ENCODE results near the gene SEC61B.
"Not testable (repeated sequence)": the region's sequence is repeated elsewhere in the genome, so short reads cannot be mapped to it uniquely, and the experiment has no call there.

Gene SEC61B

GRCh38 chr9:99192786-99193465 is 29.2 kb upstream of the SEC61B start:
- no peak for DNase-seq

GRCh38 chr9:99193466-99193821 is 28.6 kb upstream of the SEC61B start:
- DNase-seq = no peak

DNA sequence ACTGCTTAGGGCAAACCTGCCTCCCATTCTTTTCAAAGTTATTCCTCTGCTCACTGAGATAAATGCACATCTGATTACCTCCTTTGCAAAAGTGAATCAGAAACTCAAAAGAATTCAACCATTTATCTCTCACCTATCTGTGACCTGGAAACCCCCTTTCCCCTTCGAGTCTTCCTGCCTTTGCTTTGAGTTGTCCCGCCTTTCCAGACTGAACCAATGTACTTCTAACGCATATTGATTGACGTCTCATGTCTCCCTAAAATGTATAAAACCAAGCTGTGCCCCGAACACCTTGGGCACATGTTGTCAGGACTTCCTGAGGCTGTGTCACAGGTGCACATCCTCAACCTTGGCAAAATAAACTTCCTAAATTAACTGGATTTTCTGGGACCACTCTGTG is 25.6 kb upstream of the SEC61B start:
- not testable (repeated sequence) for DNase-seq

- no peak for DNase-seq
These were observed 24.9 kb upstream of the SEC61B start for GRCh38 chr9:99197124-99197630.

DNA sequence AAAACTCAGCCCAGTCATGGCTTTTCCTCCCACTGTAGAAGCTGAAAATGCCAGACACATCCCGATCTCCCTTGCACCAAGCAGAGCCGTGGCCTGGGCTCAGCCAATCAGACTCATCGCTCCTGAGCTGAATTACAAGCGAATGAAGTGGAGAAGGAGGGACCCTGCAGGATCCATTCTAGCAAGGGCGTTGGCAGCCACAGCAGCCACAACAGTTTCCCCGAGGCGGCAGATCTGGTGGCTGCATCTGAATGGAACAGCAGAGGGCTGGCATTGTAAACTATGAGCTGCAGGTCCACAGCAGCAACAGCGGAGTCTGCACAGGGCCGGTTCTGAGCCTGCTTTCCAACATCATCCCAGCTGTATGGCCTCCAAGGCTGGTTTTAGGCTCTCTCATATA is 24.1 kb upstream of the SEC61B start:
- no peak for DNase-seq

DNA sequence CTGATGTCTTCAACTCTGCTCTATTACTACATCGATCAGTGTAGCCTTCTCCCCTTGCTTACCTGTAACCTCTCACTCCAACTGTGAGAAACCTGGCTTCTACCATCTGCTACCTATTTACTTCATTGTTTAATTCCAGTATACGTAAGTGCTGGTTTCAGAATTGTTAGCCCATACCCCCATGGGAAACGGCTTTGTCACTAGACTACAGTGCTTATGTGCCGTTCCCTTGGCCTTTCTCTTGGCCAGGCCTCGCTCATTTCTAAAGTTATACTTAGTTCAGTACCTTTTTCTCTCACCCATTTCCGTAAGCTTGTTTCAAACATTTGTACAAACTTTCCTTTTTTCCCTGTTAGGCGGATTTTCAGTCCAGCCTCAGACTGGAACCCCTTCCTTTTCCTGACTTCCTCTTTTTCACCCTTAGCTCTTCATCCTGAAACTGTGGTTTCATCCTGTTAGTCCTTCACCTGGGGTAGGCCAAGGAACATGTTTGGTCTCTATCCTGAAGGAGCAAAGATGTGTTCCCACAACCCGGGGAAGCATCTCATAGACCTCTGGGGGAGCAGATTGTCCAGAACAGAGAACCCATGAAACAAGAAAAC is 22.0 kb upstream of the SEC61B start:
- DNase-seq = no peak

- no peak for DNase-seq
These were observed 20.5 kb upstream of the SEC61B start for GRCh38 chr9:99201603-99202002.

DNA sequence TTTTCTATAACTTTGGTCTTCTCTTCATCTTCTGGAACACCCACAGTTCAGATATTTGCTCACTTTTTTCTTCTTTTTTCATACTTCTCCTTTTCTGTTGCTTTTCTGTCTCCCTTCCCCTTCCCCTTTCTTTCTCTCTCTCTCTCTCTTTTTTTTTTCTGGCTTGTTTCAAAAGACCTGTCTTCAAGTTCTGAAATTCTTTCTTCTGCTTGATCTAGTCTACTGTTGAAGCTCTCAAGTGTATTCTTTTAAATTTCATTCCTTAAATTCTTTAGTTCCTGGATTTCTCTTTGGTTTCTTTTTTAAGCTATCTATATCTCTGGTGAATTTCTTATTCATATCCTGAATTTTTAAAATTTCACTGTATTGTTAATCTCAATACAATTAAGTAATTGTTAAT is 11.5 kb upstream of the SEC61B start:
- DNase-seq = no peak

GRCh38 chr9:99211746-99212145 is 10.3 kb upstream of the SEC61B start:
- no peak for DNase-seq

- no peak for DNase-seq
These were observed 8.9 kb upstream of the SEC61B start for GRCh38 chr9:99213197-99213596.

DNA sequence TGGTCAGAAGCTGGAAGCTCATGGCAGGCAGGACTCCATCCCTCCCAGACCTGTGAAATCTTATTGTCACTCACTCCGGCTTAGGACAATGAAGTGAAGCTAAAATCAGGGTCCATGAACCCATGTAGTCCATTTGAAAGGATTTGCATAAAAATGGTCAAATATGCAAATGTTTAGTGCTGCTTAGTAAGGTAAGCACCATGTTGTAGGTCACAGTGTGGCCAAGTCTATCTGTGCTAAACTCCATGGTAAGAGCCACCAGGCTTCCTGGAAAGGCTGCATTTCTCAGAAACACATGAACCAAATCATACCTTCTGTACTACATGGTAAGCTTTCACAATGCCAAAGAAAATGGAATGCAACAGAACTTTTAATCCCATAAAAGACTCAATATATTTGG is 6.0 kb upstream of the SEC61B start:
- DNase-seq = no peak

DNA sequence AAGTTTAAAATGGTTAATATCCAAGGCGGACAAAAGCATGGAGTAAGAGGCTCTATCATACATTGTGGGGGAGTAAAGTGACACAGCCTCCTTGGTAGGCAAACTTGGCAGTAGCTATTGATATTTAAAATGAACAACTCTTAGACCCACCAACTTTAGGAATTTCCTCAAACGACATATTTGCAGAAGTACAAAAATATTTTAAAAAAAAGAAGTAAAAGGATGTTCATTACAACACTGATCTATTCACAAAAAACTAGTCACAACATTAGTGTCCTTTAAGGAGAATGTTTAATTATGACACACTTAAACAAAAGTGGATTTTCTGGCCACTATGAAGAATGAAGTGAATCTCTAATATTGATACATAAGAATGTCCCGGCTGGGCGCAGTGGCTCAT is 2.1 kb upstream of the SEC61B start:
- DNase-seq = no peak

GRCh38 chr9:99221266-99221620 is 839 bp upstream of the SEC61B start:
- DNase-seq = no peak

DNA sequence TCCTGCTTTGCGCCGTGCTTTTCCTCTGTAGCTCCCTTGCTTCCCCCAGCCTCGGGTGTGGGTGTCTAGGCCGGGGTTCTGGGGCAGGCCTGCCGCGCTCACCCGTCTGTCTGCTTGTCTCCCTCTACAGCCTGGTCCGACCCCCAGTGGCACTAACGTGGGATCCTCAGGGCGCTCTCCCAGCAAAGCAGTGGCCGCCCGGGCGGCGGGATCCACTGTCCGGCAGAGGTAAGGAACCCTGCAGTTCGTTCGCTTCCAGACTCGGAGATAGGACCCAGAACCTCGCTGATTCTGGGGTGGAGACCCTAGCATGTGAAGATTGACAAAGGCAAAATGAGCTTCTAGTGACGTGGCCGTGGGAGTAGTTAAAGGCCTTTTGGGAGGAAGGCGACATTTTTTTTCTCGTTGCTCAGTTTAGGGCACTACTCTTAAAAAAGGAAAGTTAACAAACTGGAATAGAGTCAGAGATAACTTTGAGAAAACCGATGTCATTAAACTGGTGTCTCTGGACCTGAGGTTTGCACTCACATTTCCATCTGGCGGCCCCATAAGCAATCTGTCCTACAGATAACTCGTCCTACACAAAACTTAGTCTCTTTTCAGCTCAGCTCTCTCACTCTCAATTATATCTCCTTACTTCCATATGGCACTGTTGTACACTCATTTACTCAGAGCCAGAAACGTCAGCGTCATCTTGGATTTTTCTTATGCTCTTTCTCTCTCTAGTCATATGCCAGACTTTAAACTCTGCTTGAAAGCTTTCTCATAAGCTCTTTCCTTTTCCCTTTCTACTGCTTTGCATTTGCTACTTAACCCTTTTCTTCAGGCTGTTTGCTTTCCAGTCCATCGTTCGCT is 561 bp downstream of the SEC61B start:
- DNase-seq = no peak

GRCh38 chr9:99224445-99224844 is 2.4 kb downstream of the SEC61B start:
- DNase-seq = no peak

- DNase-seq = no peak
These were observed 4.0 kb downstream of the SEC61B start for GRCh38 chr9:99226054-99226453.

- no peak for DNase-seq
These were observed 8.1 kb downstream of the SEC61B start for GRCh38 chr9:99230206-99230605.

- DNase-seq = no peak
These were observed 9.6 kb downstream of the SEC61B start for GRCh38 chr9:99231711-99232110.

DNA sequence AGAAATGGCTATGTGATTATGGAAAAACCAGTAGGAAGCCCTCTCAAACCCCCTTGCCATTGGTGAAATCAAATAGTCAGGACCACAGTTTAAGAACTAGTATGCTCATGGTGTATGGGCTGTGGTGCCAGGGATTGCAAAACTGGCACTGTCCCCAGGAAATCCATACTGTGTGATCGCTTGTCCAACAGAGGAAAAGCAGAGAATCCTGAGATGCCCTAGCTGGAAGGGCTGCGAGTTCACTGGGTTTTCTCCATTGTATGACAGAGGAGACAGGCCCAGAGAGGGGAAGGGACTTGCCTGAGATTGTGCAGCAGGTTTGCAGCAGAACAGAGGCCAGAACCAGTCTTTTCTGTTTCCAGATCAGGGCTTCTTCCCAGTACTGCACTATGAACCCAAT is 12.5 kb downstream of the SEC61B start:
- DNase-seq = no peak

DNA sequence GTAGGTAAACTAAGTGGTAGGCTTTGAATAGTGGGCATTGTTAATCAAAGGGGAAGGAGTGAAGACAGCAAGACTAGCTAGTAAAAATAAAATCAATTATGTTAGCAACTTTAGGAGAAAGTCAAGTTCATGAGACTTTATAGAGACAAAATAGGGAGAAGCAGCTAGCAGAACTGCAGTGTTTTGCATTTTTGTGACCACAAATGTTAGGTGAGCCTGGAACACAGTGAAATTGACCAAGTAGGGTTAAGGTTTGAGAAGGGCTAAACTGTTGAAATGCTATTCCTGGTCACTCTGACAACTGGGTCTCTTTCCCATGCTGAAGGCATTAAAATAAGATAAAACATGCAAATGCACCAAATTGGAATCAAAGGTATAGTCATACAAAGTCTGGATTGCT is 13.0 kb downstream of the SEC61B start:
- DNase-seq = no peak

DNA sequence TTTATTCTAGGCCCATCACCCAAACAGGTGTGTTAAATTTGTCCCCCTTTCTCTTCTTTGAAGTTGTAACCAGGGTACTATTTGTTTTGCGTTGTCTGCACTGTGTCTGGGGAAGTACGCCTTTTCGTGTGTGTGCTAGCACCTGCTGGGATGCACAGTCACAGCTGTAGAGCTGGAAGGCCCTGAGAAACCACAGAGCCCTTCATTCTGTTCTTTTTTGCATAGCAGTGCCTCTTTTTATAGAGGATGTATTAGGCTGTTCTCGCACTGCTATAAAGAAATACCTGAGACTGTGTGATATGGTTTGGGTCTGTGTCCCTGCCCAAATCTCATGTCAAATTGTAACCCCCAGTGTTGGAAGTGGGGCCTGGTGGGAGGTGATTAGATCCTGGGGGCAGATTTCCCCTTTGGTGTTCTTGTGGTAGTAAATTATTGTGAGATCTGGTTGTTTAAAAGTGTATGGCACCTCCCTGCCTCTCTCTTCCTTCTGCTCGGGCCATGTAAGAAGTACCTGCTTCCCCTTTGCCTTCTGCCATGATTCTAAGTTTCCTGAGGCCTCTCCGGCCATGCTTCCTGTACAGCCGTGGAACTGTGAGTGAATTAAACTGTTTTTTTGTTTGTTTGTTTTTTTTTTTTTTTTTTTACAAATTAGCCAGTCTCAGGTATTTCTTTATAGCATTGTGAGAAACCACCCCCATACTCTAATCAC is 14.0 kb downstream of the SEC61B start:
- no peak for DNase-seq

DNA sequence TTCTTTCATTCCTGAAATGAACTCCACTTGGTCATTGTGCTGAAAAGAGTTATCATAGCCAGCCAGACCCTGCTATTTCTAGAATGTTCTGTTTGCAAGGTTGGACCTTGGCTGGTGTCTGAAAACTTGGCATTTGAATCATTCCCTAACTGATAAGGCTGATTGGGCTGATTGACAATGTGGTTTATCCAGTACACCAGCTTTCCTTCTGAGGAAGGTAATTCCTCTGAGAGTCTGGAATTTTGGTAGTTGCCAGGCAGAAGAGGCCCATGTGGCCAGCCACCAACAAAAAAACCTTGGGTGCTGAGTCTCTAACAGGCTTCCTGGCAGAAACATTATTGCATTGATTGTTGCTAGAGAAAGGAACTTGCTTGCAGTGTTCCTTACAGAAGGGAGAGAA is 15.3 kb downstream of the SEC61B start:
- no peak for DNase-seq

DNA sequence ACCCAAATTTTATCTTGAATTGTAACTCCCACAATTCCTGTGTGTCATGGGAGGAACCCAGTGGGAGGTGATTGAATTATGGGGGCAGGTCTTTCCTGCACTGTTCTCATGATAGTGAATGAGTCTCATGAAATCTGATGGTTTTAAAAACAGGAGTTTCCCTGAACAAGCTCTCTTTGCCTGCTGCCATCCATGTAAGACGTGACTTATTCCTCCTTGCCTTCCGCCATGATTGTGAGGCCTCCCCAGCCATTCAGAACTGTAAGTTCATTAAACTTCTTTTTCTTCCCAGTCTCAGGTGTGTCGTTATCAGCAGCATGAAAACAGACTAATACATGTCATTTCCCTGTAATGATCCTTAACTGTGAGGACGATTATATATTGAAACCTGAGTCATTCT is 15.8 kb downstream of the SEC61B start:
- DNase-seq = not testable (repeated sequence)

GRCh38 chr9:99238331-99238730 is 16.2 kb downstream of the SEC61B start:
- DNase-seq = no peak
